Adrenal gland (tissue), 5 donors: ENCODE measurements around the gene NEGR1.

Experiments
- POLR2A ChIP-seq, 2 donors: fragments of 450-650 bp; IDR thresholded peaks; one replicate each; pipeline ENCODE4 v1.6.1; 2017; ENCODE audit warnings: antibody characterized with exemption in 2 of 2, mild to moderate bottlenecking in 2 of 2, moderate library complexity in 1 of 2
- TF ChIP-seq, protein P1 (sequence below), 6 experiments: fragments of 450-650 bp in 4 of 6; fragments of 200-600 bp in 2 of 6; sonication (generic) in 1 of 6; IDR thresholded peaks; 1 replicate in 5 of 6; 2 replicates in 1 of 6; pipeline versions ENCODE4 v1.5.1 to v1.8.0; 2016 to 2021; ENCODE audit warnings: antibody characterized with exemption in 6 of 6, mild to moderate bottlenecking in 2 of 6, moderate library complexity in 1 of 6
- donor health status: DM: no; HTN: no; CAD: no.

DNA sequence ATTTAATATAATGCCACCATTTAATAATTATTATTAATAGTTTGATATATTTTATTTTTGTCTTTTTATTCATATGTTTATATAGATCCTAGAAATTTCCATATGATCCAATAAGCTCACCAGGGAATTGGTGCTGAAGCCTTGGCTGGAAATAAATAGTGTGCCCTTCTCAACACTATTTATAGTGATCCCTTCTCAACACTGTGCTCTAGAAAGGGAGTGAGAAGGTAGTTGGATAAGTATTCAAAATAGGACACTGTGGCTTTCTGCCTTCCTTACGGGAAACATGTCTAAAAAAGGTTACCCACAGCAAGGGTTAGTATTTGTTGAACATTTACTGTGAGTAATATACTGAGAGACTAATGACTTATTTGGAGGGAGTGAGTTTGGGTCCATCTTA is 496.1 kb downstream of the NEGR1 start:
- TF ChIP-seq, protein P1, sequence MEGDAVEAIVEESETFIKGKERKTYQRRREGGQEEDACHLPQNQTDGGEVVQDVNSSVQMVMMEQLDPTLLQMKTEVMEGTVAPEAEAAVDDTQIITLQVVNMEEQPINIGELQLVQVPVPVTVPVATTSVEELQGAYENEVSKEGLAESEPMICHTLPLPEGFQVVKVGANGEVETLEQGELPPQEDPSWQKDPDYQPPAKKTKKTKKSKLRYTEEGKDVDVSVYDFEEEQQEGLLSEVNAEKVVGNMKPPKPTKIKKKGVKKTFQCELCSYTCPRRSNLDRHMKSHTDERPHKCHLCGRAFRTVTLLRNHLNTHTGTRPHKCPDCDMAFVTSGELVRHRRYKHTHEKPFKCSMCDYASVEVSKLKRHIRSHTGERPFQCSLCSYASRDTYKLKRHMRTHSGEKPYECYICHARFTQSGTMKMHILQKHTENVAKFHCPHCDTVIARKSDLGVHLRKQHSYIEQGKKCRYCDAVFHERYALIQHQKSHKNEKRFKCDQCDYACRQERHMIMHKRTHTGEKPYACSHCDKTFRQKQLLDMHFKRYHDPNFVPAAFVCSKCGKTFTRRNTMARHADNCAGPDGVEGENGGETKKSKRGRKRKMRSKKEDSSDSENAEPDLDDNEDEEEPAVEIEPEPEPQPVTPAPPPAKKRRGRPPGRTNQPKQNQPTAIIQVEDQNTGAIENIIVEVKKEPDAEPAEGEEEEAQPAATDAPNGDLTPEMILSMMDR (IDR thresholded peaks at IDR 0.05) = no peak
- TF ChIP-seq POLR2A (IDR thresholded peaks at IDR 0.05) = no peak
